ENCODE data around the gene LMNTD2. TPM values are rescaled to one million over a fixed set of nuclear protein-coding genes. Genes with fewer than 3 reads are reported as not detected.

Gene LMNTD2
- total RNA-seq, 1 experiment from 2014 or later = 6.1 TPM

DNA sequence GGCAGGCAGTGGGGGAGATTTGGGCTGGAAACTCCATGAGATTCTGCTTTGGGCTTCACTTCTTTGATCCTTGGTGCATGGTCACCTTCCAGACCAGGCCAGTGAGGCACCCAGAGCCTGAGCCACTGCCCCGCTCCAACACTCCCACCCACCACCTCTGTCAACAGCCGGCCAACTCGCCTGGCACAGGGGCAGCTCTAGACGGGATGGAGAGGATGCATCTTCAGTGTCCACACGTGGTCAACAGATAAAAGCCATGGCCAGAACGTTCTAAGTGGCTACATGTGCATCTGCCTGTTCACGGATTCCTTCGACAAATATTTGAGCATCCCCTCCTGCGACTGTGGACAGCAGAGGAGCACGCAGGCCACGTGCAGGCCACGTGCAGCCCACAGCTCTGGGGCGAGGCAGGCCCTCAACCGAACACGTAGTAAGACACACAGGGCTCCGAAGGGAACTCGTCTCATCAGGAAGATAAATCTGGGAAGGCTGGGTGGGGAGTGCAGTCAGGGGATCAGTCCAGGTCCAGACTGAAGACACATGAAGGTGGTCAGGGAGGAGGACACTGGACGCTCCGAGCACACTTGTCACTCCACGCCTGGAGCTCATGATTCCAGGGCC lies 22.0 kb downstream of the LMNTD2 start:
- no peak overlapping the region for H3K27ac Mint-ChIP-seq (ENCODE audit: low read depth, unreplicated experiment)

DNA sequence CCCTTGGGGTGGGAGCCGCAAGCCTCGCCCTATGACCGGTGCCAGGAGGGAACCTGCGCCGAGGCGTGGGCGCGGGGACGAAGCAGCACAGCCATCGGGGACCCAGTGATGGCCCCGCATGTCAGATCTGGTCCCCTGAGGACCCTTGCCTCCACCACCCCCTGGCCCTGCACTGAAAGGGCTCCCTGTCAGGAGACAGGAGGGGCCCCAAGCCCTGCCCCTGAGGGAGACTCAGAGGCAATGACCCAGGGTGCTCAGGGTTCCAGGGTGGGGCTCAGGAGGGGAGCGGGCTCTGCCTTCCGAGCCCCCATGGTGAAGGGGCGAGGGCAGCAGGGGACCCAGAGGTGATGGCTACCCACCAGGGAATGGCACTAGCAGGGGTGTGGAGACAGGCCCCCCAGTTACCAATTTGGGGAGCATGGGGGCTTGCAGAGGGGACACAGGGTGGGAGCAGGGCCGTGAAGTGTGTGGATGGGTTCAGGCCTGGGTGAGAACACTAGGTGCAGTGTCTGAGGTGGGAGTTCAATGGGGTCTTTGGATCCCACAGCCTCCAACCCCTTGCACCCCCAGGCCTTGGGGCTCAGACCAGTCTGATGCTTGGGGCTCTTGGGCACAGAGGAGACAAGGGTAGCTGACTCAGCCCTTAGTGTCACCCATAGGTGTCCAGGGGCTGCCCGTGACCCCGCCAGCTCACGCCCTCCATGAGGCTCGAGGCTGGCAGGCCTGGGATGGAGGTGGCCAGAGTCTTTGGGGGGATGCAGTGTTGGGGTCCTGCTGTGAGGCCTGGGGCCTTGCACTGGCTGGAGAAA lies 22.7 kb downstream of the LMNTD2 start:
- CTCF ChIA-PET = no interaction called here
- H3K4me1 Mint-ChIP-seq (ENCODE audit: insufficient read depth, unreplicated experiment) = no peaks in the 10 kb centered on the region
- no TSS peak for BruUV-seq (replicated peaks)
- POLR2A ChIA-PET = interaction anchor here (0.5 to 1.4 kb wide), 4 partner anchors 32 to 291 kb away, joined by 3 read pairs; no protein-coding TSS in a partner anchor
- TF ChIP-seq, protein P1, sequence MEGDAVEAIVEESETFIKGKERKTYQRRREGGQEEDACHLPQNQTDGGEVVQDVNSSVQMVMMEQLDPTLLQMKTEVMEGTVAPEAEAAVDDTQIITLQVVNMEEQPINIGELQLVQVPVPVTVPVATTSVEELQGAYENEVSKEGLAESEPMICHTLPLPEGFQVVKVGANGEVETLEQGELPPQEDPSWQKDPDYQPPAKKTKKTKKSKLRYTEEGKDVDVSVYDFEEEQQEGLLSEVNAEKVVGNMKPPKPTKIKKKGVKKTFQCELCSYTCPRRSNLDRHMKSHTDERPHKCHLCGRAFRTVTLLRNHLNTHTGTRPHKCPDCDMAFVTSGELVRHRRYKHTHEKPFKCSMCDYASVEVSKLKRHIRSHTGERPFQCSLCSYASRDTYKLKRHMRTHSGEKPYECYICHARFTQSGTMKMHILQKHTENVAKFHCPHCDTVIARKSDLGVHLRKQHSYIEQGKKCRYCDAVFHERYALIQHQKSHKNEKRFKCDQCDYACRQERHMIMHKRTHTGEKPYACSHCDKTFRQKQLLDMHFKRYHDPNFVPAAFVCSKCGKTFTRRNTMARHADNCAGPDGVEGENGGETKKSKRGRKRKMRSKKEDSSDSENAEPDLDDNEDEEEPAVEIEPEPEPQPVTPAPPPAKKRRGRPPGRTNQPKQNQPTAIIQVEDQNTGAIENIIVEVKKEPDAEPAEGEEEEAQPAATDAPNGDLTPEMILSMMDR (IDR thresholded peaks at IDR 0.05; ENCODE audit: unreplicated experiment) = no peak
- intact Hi-C loops (cut with micrococcal nuclease) = no loop called here
- DNase-seq (ENCODE audit: unreplicated experiment) = no peak
- H3K27ac Mint-ChIP-seq (ENCODE audit: low read depth, unreplicated experiment) = peak overlapping the region; percentile 39
- no peaks in the 10 kb centered on the region for H3K27me3 Mint-ChIP-seq (ENCODE audit: insufficient read depth, unreplicated experiment)
- peak overlapping the region; percentile 53 for H3K4me3 Mint-ChIP-seq (ENCODE audit: unreplicated experiment)
- peaks cover 23% of the 10 kb centered on the region for H3K36me3 Mint-ChIP-seq (ENCODE audit: insufficient read depth, unreplicated experiment)
- no peaks in the 10 kb centered on the region for H3K9me3 Mint-ChIP-seq (ENCODE audit: unreplicated experiment)

More for the DNA sequence above, 22.0 kb downstream of the LMNTD2 start:
- POLR2A ChIA-PET = interaction anchor here (0.6 to 1.2 kb wide), 2 partner anchors 11 to 16 kb away, joined by 4 to 5 read pairs; no protein-coding TSS in a partner anchor
- CTCF ChIA-PET = interaction anchor here (0.6 kb wide), 1 partner anchor 90 kb away, joined by 3 read pairs; no protein-coding TSS in a partner anchor
- no peak for DNase-seq (ENCODE audit: unreplicated experiment)
- Mint-ChIP-seq H3K27me3 (ENCODE audit: insufficient read depth, unreplicated experiment) (no peaks in the 10 kb centered on the region), H3K36me3 (ENCODE audit: insufficient read depth, unreplicated experiment) (peaks cover 18% of the 10 kb centered on the region), H3K4me3 (ENCODE audit: unreplicated experiment) (no peak overlapping the region), H3K9me3 (ENCODE audit: unreplicated experiment) (no peaks in the 10 kb centered on the region), H3K4me1 (ENCODE audit: insufficient read depth, unreplicated experiment) (no peaks in the 10 kb centered on the region)
- no TSS peak for BruUV-seq (replicated peaks)
- intact Hi-C loops (cut with micrococcal nuclease) = no loop called here
- TF ChIP-seq, protein P1 (IDR thresholded peaks at IDR 0.05; ENCODE audit: unreplicated experiment) = no peak

- H3K27ac Mint-ChIP-seq (ENCODE audit: low read depth, unreplicated experiment) = peak within 1 kb of the TSS; percentile 39
- TF ChIP-seq, protein P1 (IDR thresholded peaks at IDR 0.05; ENCODE audit: unreplicated experiment) = no peak
- CTCF ChIA-PET = interaction anchor here (1.2 kb wide), 1 partner anchor 10 kb away, joined by 3 read pairs; no protein-coding TSS in a partner anchor
- POLR2A ChIA-PET = interaction anchor here (0.6 to 1.6 kb wide), 6 partner anchors 18 to 307 kb away, joined by 3 read pairs; no protein-coding TSS in a partner anchor
- no peaks in the 10 kb centered on the region for H3K9me3 Mint-ChIP-seq (ENCODE audit: unreplicated experiment)
- H3K4me1 Mint-ChIP-seq (ENCODE audit: insufficient read depth, unreplicated experiment) = no peaks in the 10 kb centered on the region
- peak; percentile 74 for DNase-seq (ENCODE audit: unreplicated experiment)
- intact Hi-C loops (cut with micrococcal nuclease) = no loop called here
- peaks cover 26% of the 10 kb centered on the region for H3K36me3 Mint-ChIP-seq (ENCODE audit: insufficient read depth, unreplicated experiment)
- H3K27me3 Mint-ChIP-seq (ENCODE audit: insufficient read depth, unreplicated experiment) = no peaks in the 10 kb centered on the region
- H3K4me3 Mint-ChIP-seq (ENCODE audit: unreplicated experiment) = peak within 1 kb of the TSS; percentile 76
- BruUV-seq (replicated peaks) = no TSS peak
Observed at GRCh38 chr11:536841-537621, 23.5 kb downstream of the LMNTD2 start, which contains the start of gene LRRC56. TSS of gene LRRC56 (plus strand) at chr11:537527. CDS start at chr11:540685, 3,158 bp downstream.
